D341Med (cell line): ENCODE data around the gene NT5C3B.
"Not testable (repeated sequence)": the region's sequence is repeated elsewhere in the genome, so short reads cannot be mapped to it uniquely, and the experiment has no call there.

Experiments used
- DNase-seq: peaks from one replicate; pipeline ENCODE4 v3.0.0; 2012; ENCODE audit warnings: low spot score

NT5C3B gene

GRCh38 chr17:41839448-41839847, 3.4 kb upstream of the NT5C3B start:
- not testable (repeated sequence) for DNase-seq

- no peak for DNase-seq
Observed at GRCh38 chr17:41837761-41838538, 1.9 kb upstream of the NT5C3B start, which contains the start of gene KLHL10. KLHL10 (plus strand) TSS chr17:41837825; CDS start chr17:41837933, 108 bp downstream.

- no peak for DNase-seq
Observed at GRCh38 chr17:41836550-41837196, 641 bp upstream of the NT5C3B start.

GRCh38 chr17:41835214-41835799, 725 bp downstream of the NT5C3B start:
- DNase-seq, result no peak

GRCh38 chr17:41829961-41830360, 6.1 kb downstream of the NT5C3B start:
- not testable (repeated sequence) for DNase-seq

GRCh38 chr17:41825175-41825845, 10.7 kb downstream of the NT5C3B start:
- DNase-seq, result no peak

GRCh38 chr17:41824086-41824485, 11.9 kb downstream of the NT5C3B start:
- DNase-seq, result no peak

- no peak for DNase-seq
Observed at GRCh38 chr17:41823580-41823979, 12.5 kb downstream of the NT5C3B start.

GRCh38 chr17:41823141-41823524, 12.9 kb downstream of the NT5C3B start:
- DNase-seq, result no peak

- DNase-seq, result no peak
Observed at GRCh38 chr17:41822216-41823140, 13.6 kb downstream of the NT5C3B start.

GRCh38 chr17:41821776-41822175, 14.3 kb downstream of the NT5C3B start:
- no peak for DNase-seq

- DNase-seq, result no peak
Observed at GRCh38 chr17:41818024-41818423, 18.0 kb downstream of the NT5C3B start.

GRCh38 chr17:41816637-41817320, 19.3 kb downstream of the NT5C3B start:
- DNase-seq, result no peak

- DNase-seq, result no peak
Observed at GRCh38 chr17:41814195-41814594, 21.8 kb downstream of the NT5C3B start.

- no peak for DNase-seq
Observed at GRCh38 chr17:41813699-41814124, 22.3 kb downstream of the NT5C3B start.

- DNase-seq, result no peak
Observed at GRCh38 chr17:41813152-41813680, 22.8 kb downstream of the NT5C3B start.

GRCh38 chr17:41812381-41813151, 23.5 kb downstream of the NT5C3B start, which contains the start of gene FKBP10:
FKBP10 (plus strand) TSS chr17:41813004; CDS start chr17:41813035, 31 bp downstream.
- DNase-seq, result peak; percentile 61

- DNase-seq, result peak; percentile 97
Observed at GRCh38 chr17:41811549-41812380, 24.3 kb downstream of the NT5C3B start, which contains the start of gene P3H4. P3H4 (minus strand) TSS chr17:41811949; CDS start chr17:41811915, 34 bp downstream.
